ENCODE data around the gene GDPD2. TPM values are rescaled to one million over a fixed set of nuclear protein-coding genes. Genes with fewer than 3 reads are reported as not detected.

The GDPD2 gene
- total RNA-seq, 1 experiment from 2014 or later, result 0.84 TPM

DNA sequence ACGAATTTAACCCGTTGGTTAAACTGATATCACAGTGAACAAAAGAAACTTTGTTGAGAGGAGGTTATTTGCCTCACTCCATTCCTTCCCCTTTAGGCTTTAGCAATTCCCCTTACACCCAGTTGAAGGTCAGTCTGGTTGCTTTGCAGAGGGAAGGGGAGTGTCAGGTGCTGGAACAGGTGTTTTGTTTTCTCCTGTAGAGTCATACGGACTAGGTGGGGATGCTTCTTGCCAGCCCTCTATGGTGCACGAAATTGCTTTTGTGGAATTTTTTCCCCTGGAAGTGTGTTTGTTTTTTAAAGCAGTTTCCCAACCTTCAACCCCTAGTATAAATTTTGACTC lies 54.6 kb downstream of the GDPD2 start:
- CTCF ChIA-PET, result no interaction called here
- Histone ChIP-seq H3K4me1 (ENCODE audit: insufficient read depth, low read length, poor library complexity, severe bottlenecking) (peaks cover 7% of the 10 kb centered on the region), H3K9me3 (ENCODE audit: low read depth, low read length, poor library complexity, severe bottlenecking) (no peaks in the 10 kb centered on the region), H3K36me3 (ENCODE audit: insufficient read depth, low read length, poor library complexity, severe bottlenecking) (no peaks in the 10 kb centered on the region), H3K4me3 (ENCODE audit: low read depth, low read length, poor library complexity, severe bottlenecking) (no peak overlapping the region), H3K27ac (ENCODE audit: low read depth, low read length, poor library complexity, severe bottlenecking) (no peak overlapping the region), H3K27me3 (replicated peaks; ENCODE audit: insufficient read depth, low read depth, low read length, poor library complexity) (peaks cover 3% of the 10 kb centered on the region)
- no TSS peak for BruUV-seq (replicated peaks)
- no peak for DNase-seq (ENCODE audit: low spot score)
- intact Hi-C loops (cut with micrococcal nuclease; ENCODE audit: unreplicated experiment), result no loop called here
- POLR2A ChIA-PET (ENCODE audit: low non-redundant PET), result no interaction called here
- no peak for TF ChIP-seq EZH2 (IDR thresholded peaks at IDR 0.05; ENCODE audit: borderline replicate concordance, low read depth, low read length, poor library complexity, severe bottlenecking)
- TF ChIP-seq, protein P1, sequence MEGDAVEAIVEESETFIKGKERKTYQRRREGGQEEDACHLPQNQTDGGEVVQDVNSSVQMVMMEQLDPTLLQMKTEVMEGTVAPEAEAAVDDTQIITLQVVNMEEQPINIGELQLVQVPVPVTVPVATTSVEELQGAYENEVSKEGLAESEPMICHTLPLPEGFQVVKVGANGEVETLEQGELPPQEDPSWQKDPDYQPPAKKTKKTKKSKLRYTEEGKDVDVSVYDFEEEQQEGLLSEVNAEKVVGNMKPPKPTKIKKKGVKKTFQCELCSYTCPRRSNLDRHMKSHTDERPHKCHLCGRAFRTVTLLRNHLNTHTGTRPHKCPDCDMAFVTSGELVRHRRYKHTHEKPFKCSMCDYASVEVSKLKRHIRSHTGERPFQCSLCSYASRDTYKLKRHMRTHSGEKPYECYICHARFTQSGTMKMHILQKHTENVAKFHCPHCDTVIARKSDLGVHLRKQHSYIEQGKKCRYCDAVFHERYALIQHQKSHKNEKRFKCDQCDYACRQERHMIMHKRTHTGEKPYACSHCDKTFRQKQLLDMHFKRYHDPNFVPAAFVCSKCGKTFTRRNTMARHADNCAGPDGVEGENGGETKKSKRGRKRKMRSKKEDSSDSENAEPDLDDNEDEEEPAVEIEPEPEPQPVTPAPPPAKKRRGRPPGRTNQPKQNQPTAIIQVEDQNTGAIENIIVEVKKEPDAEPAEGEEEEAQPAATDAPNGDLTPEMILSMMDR (conservative IDR thresholded peaks at IDR 0.05; ENCODE audit: low read depth, low read length), result no peak

DNA sequence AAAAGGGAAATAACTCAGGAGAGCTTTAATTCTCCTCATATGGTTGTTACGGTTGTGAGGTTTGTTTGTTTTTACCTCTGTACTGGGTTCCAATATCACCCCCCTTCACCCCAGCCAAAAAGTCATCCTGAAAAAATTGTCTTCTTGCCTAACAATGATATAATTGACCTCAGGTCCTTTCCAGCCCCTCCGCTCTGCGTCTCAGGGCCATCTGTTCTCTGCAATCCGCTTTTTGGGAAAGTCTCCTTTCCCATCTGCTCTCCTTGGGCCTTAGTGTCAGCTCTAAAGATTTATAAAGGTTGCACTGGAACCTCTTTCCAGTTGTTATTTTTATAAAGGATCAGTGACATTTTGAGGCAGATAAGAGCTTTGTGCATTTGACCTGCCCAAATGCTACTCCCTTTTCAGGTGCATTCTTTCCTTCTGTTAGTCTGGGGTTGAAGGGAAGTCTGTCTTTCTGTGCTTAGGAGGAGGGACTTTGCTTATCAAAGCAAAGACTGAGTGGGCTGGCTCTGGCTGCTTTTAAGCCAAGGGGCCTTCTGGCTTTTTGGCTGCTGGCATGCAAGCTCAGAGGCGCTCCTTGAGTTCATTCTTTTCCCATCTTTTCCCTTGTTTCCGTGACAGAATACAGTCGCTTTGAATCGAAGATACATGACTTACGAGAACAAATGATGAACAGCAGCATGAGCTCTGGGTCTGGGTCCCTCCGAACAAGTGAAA lies 55.6 kb downstream of the GDPD2 start:
- CTCF ChIA-PET, result no interaction called here
- Histone ChIP-seq H3K27ac (ENCODE audit: low read depth, low read length, poor library complexity, severe bottlenecking) (no peak overlapping the region), H3K36me3 (ENCODE audit: insufficient read depth, low read length, poor library complexity, severe bottlenecking) (no peaks in the 10 kb centered on the region), H3K4me3 (ENCODE audit: low read depth, low read length, poor library complexity, severe bottlenecking) (no peak overlapping the region), H3K27me3 (replicated peaks; ENCODE audit: insufficient read depth, low read depth, low read length, poor library complexity) (peaks cover 3% of the 10 kb centered on the region), H3K9me3 (ENCODE audit: low read depth, low read length, poor library complexity, severe bottlenecking) (no peaks in the 10 kb centered on the region), H3K4me1 (ENCODE audit: insufficient read depth, low read length, poor library complexity, severe bottlenecking) (peaks cover 7% of the 10 kb centered on the region)
- POLR2A ChIA-PET (ENCODE audit: low non-redundant PET), result no interaction called here
- no TSS peak for BruUV-seq (replicated peaks)
- TF ChIP-seq EZH2 (IDR thresholded peaks at IDR 0.05; ENCODE audit: borderline replicate concordance, low read depth, low read length, poor library complexity, severe bottlenecking), result no peak
- TF ChIP-seq, protein P1 (conservative IDR thresholded peaks at IDR 0.05; ENCODE audit: low read depth, low read length), result no peak
- no peak for DNase-seq (ENCODE audit: low spot score)
- intact Hi-C loops (cut with micrococcal nuclease; ENCODE audit: unreplicated experiment), result no loop called here

DNA sequence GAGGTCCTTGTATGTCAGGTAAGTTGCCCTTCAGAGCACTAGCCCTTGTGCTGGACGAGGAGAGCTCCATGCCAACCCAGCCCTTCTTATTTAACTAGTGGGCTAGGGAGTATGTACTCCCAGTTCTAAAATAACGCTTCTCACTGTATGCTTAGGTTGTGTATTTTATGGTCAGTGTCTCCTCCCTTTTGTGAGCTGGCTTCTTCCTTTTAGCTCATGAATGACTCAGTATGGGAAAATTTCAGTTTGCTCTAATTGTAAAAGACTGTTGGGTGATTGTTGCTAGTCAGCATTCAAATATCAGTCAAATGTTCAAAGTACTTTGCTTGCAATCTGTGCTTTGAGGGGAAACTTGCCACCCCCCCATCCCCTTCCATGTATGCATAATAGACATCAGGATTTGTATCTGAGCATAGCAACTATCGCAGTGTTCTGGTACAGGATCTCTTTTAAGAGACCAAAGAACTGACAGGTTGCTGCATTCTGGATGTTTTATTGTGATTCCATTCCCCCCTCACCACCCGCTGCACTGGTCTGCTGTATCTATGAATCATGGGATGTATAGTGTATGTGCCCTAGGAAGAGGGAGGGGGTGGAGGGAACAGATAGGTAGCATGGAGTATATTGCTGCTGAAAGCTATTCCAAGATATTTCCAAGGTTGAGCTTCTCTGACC lies 56.3 kb downstream of the GDPD2 start:
- H3K4me1 ChIP-seq (ENCODE audit: insufficient read depth, low read length, poor library complexity, severe bottlenecking), result peaks cover 7% of the 10 kb centered on the region
- CTCF ChIA-PET, result no interaction called here
- POLR2A ChIA-PET (ENCODE audit: low non-redundant PET), result no interaction called here

More for the DNA sequence above, 56.3 kb downstream of the GDPD2 start:
- no peak for DNase-seq (ENCODE audit: low spot score)
- intact Hi-C loops (cut with micrococcal nuclease; ENCODE audit: unreplicated experiment), result no loop called here
- no TSS peak for BruUV-seq (replicated peaks)
- TF ChIP-seq, protein P1 (conservative IDR thresholded peaks at IDR 0.05; ENCODE audit: low read depth, low read length), result no peak
- TF ChIP-seq EZH2 (IDR thresholded peaks at IDR 0.05; ENCODE audit: borderline replicate concordance, low read depth, low read length, poor library complexity, severe bottlenecking), result no peak
- Histone ChIP-seq H3K27me3 (replicated peaks; ENCODE audit: insufficient read depth, low read depth, low read length, poor library complexity) (peaks cover 3% of the 10 kb centered on the region), H3K36me3 (ENCODE audit: insufficient read depth, low read length, poor library complexity, severe bottlenecking) (no peaks in the 10 kb centered on the region), H3K4me3 (ENCODE audit: low read depth, low read length, poor library complexity, severe bottlenecking) (no peak overlapping the region), H3K9me3 (ENCODE audit: low read depth, low read length, poor library complexity, severe bottlenecking) (no peaks in the 10 kb centered on the region), H3K27ac (ENCODE audit: low read depth, low read length, poor library complexity, severe bottlenecking) (no peak overlapping the region)
